Calu3 (cell line): ENCODE data around the gene SMIM44. TPM values are rescaled to one million over a fixed set of nuclear protein-coding genes. Genes with fewer than 3 reads are reported as not detected.

Source experiments
- BruUV-seq: library from RNA; stranded (reverse); fragments of 400-500 nt; replicated peaks from 2 replicates; lab custom pipeline; 2021; lab: Mats Ljungman, UMichigan
- CTCF ChIA-PET: fragments of 300-600 bp; sonication (Branson Sonifier 250); formaldehyde crosslinking; loops from one replicate; lab custom pipeline; 2022; ENCODE audit warnings: antibody characterized with exemption; lab: Charles Lee
- DNase-seq: peaks from one replicate; pipeline ENCODE4 v3.0.0; 2022
- H3K27ac Mint-ChIP-seq: one replicate; pipeline ENCODE4 v1.8.0; 2022; ENCODE audit warnings: mixed read lengths; ENCODE audit not compliant: unreplicated experiment
- H3K27me3 Mint-ChIP-seq: one replicate; pipeline ENCODE4 v1.8.0; 2022; ENCODE audit warnings: mixed read lengths; ENCODE audit not compliant: unreplicated experiment
- H3K36me3 Mint-ChIP-seq: one replicate; pipeline ENCODE4 v1.8.0; 2022; ENCODE audit warnings: mild to moderate bottlenecking, moderate library complexity, mixed read lengths; ENCODE audit not compliant: insufficient read depth, unreplicated experiment
- H3K4me1 Mint-ChIP-seq: one replicate; pipeline ENCODE4 v1.8.0; 2022; ENCODE audit warnings: mild to moderate bottlenecking, low read depth, mixed read lengths; ENCODE audit not compliant: unreplicated experiment
- H3K4me3 Mint-ChIP-seq: one replicate; pipeline ENCODE4 v1.8.0; 2022; ENCODE audit warnings: mild to moderate bottlenecking, low read depth, moderate library complexity, mixed read lengths; ENCODE audit not compliant: unreplicated experiment
- H3K9me3 Mint-ChIP-seq: one replicate; pipeline ENCODE4 v1.8.0; 2022; ENCODE audit warnings: low read depth, mixed read lengths; ENCODE audit not compliant: unreplicated experiment
- intact Hi-C: fragments of 100-400 bp; cut with micrococcal nuclease; formaldehyde crosslinking; loops from one replicate; pipeline ENCODE4 v1.10.0; 2022; ENCODE audit not compliant: unreplicated experiment
- total RNA-seq: library from RNA; stranded (reverse); gene quantifications from 2 replicates; pipeline ENCODE4 v1.2.3, GENCODE V29; 2022
- TF ChIP-seq, protein P1 (sequence below): fragments of 200-600 bp; IDR thresholded peaks from one replicate; pipeline ENCODE4 v1.8.0; 2022; ENCODE audit warnings: antibody characterized with exemption; ENCODE audit not compliant: unreplicated experiment

Gene SMIM44
- total RNA-seq, 1 experiment from 2014 or later = not detected

DNA sequence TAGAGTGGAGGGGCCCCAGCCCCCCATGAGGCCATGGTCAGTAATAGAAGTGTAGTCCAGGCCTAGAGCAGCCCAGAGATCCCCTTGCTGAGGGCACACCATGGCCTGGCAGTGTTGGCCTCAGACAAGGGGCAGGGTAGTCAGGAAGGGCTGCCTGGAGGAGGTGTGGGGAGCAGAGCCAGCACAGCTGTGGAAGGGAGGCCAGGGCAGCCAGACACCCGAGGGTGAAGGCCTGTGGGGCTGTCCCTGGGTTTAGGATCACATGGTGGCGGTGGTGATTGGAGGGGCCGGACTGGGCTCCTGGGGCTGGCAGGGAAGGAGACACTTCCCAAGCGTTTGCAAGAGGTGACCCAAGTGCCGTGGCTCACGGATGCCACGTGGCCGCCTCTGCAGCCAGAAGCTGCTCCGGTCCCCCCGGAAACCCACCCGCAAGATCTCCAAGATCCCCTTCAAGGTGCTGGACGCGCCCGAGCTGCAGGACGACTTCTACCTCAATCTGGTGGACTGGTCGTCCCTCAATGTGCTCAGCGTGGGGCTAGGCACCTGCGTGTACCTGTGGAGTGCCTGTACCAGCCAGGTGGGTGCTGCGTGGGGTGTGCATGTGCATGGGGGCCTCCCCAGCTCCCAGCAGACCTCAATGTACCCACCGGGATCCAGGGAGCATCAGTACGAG, 44.1 kb upstream of the SMIM44 start:
- no peaks in the 10 kb centered on the region for H3K27me3 Mint-ChIP-seq
- H3K27ac Mint-ChIP-seq = no peak overlapping the region
- DNase-seq = no peak
- H3K9me3 Mint-ChIP-seq = no peaks in the 10 kb centered on the region
- CTCF ChIA-PET = interaction anchor here (0.6 kb wide), 1 partner anchor 31 kb away, joined by 3 read pairs; no protein-coding TSS in a partner anchor
- peaks cover 23% of the 10 kb centered on the region for H3K36me3 Mint-ChIP-seq
- TF ChIP-seq, protein P1, sequence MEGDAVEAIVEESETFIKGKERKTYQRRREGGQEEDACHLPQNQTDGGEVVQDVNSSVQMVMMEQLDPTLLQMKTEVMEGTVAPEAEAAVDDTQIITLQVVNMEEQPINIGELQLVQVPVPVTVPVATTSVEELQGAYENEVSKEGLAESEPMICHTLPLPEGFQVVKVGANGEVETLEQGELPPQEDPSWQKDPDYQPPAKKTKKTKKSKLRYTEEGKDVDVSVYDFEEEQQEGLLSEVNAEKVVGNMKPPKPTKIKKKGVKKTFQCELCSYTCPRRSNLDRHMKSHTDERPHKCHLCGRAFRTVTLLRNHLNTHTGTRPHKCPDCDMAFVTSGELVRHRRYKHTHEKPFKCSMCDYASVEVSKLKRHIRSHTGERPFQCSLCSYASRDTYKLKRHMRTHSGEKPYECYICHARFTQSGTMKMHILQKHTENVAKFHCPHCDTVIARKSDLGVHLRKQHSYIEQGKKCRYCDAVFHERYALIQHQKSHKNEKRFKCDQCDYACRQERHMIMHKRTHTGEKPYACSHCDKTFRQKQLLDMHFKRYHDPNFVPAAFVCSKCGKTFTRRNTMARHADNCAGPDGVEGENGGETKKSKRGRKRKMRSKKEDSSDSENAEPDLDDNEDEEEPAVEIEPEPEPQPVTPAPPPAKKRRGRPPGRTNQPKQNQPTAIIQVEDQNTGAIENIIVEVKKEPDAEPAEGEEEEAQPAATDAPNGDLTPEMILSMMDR = no peak
- no peak overlapping the region for H3K4me3 Mint-ChIP-seq
- intact Hi-C loops = no loop called here
- BruUV-seq = no TSS peak
- no peaks in the 10 kb centered on the region for H3K4me1 Mint-ChIP-seq

DNA sequence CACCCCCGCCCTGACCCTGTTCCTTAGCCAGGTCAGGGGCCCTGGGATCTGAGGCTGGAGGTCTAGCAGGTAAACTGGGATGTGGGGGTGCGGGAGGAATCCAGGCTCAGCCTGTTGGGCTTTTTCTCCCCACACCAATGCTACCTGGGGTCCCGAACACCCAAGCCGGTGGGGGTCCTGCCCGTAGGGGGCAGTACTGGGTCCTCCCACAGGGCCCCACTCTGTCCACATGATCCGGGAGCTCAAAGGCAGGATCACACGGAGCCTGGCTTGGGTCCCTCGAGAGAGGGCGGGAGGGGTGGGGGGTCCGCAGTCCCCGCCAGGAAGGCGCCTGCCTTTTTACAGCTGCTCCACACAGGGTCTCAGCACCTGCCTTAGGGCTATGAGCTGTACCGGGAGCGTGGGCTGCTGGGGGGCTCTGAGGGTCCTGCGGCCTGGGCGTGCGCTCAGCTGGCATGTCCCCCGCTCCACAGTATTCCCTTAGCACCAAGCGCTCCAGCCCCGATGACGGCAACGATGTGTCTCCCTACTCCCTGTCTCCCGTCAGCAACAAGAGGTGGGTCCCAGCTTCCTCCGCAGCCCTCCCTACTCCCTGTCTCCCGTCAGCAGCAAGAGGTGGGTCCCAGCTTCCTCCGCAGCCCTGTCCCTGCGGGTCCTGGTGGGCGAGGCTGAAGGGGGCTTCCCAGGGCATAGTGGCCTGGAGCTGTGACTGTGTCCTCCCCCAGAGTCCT, 43.4 kb upstream of the SMIM44 start:
- CTCF ChIA-PET = interaction anchor here (0.9 kb wide), 1 partner anchor 10 kb away, joined by 3 read pairs; no protein-coding TSS in a partner anchor
- TF ChIP-seq, protein P1 = peak; percentile 25
- H3K4me1 Mint-ChIP-seq = no peaks in the 10 kb centered on the region
- no peaks in the 10 kb centered on the region for H3K27me3 Mint-ChIP-seq
- H3K9me3 Mint-ChIP-seq = no peaks in the 10 kb centered on the region
- H3K36me3 Mint-ChIP-seq = peaks cover 23% of the 10 kb centered on the region
- BruUV-seq = no TSS peak
- no peak for DNase-seq
- intact Hi-C loops = no loop called here
- H3K27ac Mint-ChIP-seq = no peak overlapping the region
- H3K4me3 Mint-ChIP-seq = no peak overlapping the region

DNA sequence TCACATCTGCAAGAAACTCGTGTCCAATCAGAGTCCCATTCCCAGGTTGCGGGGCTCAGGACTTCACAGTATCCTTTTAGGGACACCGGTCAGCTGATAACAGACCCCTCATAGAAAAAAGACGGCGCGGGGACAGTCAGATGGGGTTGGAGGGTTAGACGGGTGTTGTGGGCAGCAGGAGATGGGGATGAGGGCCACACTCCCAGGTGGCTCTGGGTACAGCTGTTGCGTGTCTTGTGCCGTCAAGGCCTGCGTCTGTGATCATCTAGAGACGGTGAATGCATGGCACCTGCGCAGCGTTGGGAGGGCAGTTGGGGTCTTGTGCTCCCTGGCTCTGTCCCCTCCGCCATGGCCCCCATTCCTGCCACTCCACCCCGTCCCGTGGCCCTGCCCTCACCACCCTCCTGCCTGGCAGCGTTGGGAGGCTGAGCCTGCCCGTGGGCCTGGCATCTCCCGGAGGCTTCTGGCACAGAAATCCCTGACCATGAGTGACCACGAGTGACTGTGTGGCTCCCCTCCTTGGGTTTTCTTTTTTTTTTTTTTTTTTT, 41.7 kb upstream of the SMIM44 start:
- no peak for DNase-seq
- Mint-ChIP-seq H3K27me3 (no peaks in the 10 kb centered on the region), H3K36me3 (peaks cover 19% of the 10 kb centered on the region), H3K9me3 (no peaks in the 10 kb centered on the region), H3K4me1 (no peaks in the 10 kb centered on the region), H3K4me3 (no peak overlapping the region), H3K27ac (no peak overlapping the region)
- TF ChIP-seq, protein P1 = no peak
- BruUV-seq = no TSS peak
- CTCF ChIA-PET = no interaction called here
- intact Hi-C loops = no loop called here

DNA sequence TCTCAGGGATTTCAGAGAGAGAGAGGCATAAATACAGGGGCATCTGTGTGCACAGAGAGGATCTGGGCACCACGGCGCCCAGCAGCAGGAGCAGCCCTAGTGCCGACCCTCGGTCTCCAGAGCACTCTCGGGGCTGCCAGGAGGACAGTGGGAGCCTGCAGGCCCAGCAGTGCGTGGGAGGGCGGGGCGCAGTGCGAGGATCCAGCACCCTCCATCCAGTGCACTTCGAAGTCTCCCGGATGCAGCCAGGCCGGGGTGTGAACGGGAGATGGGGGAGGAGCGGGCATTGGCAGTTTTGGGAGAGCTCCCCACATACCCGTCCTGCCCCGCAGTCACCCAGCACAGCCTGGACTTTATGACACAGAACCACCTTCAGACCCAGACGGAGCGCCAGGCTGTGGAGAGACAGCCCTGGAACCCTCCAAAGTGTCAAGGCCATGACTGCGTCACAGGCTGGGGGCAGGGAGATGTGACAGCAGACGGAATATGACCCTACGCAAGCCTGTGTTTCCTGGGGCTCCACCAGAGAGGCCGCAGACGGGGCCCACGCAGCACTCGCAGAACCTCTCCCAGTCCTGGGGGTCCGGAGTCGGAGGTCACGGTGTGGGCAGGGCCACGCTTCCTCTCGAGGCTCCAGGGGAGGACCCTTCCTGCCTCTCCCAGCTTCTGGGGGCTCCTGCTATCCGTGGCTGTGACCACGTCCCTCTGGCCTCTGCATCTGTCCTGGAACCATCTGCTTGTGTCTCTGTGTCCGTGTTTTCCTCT, 41.0 kb upstream of the SMIM44 start:
- no peaks in the 10 kb centered on the region for H3K9me3 Mint-ChIP-seq
- TF ChIP-seq, protein P1 = no peak
- peaks cover 19% of the 10 kb centered on the region for H3K36me3 Mint-ChIP-seq
- H3K4me1 Mint-ChIP-seq = no peaks in the 10 kb centered on the region
- BruUV-seq = no TSS peak
- CTCF ChIA-PET = no interaction called here
- no peak overlapping the region for H3K4me3 Mint-ChIP-seq
- intact Hi-C loops = no loop called here
- DNase-seq = no peak
- no peaks in the 10 kb centered on the region for H3K27me3 Mint-ChIP-seq
- no peak overlapping the region for H3K27ac Mint-ChIP-seq
